ENCODE data around the gene ALDH8A1. TPM values are rescaled to one million over a fixed set of nuclear protein-coding genes. Genes with fewer than 3 reads are reported as not detected.

ALDH8A1 gene
- total and polyA plus RNA-seq, 4 donors, result 0.30 to 1.1 (median 0.57) TPM

DNA sequence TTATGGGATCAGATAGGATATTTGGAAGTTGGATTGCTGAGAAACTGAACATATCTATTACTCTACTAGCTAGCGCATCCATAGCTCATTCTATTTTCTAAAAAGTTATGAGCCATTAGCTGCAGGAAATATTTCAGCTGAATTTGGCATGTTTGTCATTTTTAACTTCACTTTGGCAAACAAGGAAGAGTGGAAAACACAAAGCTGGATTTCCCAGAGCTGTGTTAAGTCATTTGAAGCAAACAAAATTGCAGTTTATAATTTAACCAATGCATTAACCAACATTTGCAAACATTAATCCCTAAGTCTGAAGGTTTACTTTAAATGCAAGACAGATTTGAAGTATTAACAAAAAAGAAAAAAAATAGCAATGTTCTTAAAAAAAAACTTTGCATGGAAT lies 1.2 kb downstream of the ALDH8A1 start:
- Histone ChIP-seq H3K4me1 (ENCODE audit: control insufficient read depth in 5 of 5, insufficient read depth in 5 of 5, low read length in 5 of 5) (no peaks in the 10 kb centered on the region), H3K27me3 (ENCODE audit: control insufficient read depth in 3 of 3, insufficient read depth in 3 of 3, low read length in 2 of 3) (no peaks in the 10 kb centered on the region), H3K4me3 (no peak overlapping the region), H3K27ac (ENCODE audit: low read depth in 1 of 2, low read length in 1 of 2) (no peak overlapping the region), H3K9me3 (ENCODE audit: control insufficient read depth in 4 of 4, insufficient read depth in 3 of 4, low read length in 3 of 4) (peaks cover 0 to 2% (median 0%) of the 10 kb centered on the region in 4 donors), H3K36me3 (ENCODE audit: control insufficient read depth in 4 of 4, insufficient read depth in 4 of 4, low read length in 4 of 4) (no peaks in the 10 kb centered on the region), H3K9ac (ENCODE audit: insufficient read depth in 1 of 2, low read length in 2 of 2) (no peak overlapping the region)
- TF ChIP-seq, protein P1, sequence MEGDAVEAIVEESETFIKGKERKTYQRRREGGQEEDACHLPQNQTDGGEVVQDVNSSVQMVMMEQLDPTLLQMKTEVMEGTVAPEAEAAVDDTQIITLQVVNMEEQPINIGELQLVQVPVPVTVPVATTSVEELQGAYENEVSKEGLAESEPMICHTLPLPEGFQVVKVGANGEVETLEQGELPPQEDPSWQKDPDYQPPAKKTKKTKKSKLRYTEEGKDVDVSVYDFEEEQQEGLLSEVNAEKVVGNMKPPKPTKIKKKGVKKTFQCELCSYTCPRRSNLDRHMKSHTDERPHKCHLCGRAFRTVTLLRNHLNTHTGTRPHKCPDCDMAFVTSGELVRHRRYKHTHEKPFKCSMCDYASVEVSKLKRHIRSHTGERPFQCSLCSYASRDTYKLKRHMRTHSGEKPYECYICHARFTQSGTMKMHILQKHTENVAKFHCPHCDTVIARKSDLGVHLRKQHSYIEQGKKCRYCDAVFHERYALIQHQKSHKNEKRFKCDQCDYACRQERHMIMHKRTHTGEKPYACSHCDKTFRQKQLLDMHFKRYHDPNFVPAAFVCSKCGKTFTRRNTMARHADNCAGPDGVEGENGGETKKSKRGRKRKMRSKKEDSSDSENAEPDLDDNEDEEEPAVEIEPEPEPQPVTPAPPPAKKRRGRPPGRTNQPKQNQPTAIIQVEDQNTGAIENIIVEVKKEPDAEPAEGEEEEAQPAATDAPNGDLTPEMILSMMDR (IDR thresholded peaks at IDR 0.05; ENCODE audit: control extremely low read depth, extremely low read depth), result no peak
- peak in 1 of 3 donors; percentile 3 for DNase-seq
- no peak for ATAC-seq (ENCODE audit: insufficient read depth, low FRiP score)
- WGBS, 2 donors, result 89 to 96% methylated on average over 1 of the region's 1 CpG

DNA sequence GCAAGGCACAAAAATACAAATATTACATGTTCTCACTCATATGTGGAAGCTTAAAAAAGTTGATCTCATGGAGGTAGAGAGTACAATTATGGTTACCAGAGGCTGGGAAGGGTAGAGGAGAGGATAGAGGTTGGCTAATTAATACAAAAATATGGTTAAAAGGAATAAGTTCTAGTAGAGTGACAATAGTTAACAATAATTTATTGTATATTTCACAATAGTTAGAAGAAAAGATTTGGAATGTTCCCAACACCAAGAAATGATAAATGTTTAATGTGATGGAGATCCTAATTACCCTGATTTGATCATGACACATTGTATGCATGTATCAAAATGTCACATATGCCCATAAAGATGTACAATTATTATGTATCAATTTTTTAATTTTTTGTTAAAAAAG lies 1.8 kb downstream of the ALDH8A1 start:
- Histone ChIP-seq H3K4me3 (no peak overlapping the region), H3K27me3 (ENCODE audit: control insufficient read depth in 3 of 3, insufficient read depth in 3 of 3, low read length in 2 of 3) (no peaks in the 10 kb centered on the region), H3K27ac (ENCODE audit: low read depth in 1 of 2, low read length in 1 of 2) (no peak overlapping the region), H3K36me3 (ENCODE audit: control insufficient read depth in 4 of 4, insufficient read depth in 4 of 4, low read length in 4 of 4) (no peaks in the 10 kb centered on the region), H3K9me3 (ENCODE audit: control insufficient read depth in 4 of 4, insufficient read depth in 3 of 4, low read length in 3 of 4) (peaks cover 0 to 2% (median 0%) of the 10 kb centered on the region in 4 donors), H3K9ac (ENCODE audit: insufficient read depth in 1 of 2, low read length in 2 of 2) (no peak overlapping the region), H3K4me1 (ENCODE audit: control insufficient read depth in 5 of 5, insufficient read depth in 5 of 5, low read length in 5 of 5) (no peaks in the 10 kb centered on the region)
- ATAC-seq (ENCODE audit: insufficient read depth, low FRiP score), result no peak
- TF ChIP-seq, protein P1 (IDR thresholded peaks at IDR 0.05; ENCODE audit: control extremely low read depth, extremely low read depth), result no peak
- no peak for DNase-seq

DNA sequence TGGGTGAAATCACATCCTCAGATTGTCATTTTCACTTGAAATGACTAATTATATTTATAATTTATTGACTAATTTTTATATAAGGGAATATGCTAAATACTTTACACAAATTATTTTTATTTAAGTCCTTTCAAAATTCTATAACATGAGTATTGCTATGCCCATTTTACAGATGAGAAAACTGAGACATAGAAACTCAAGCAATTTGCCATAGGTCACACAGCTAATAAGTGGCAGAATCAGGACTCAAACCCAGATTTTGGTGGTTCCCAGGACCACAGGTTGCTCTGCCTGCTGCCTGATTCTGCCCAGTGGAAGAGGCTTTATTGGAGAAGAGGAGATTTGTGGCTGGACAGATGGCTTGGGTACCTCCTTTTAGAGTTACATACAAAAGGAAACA lies 4.9 kb downstream of the ALDH8A1 start:
- TF ChIP-seq, protein P1 (IDR thresholded peaks at IDR 0.05; ENCODE audit: control extremely low read depth, extremely low read depth), result no peak
- H3K9ac ChIP-seq (ENCODE audit: insufficient read depth in 1 of 2, low read length in 2 of 2), result no peak overlapping the region
- no peaks in the 10 kb centered on the region for H3K36me3 ChIP-seq (ENCODE audit: control insufficient read depth in 4 of 4, insufficient read depth in 4 of 4, low read length in 4 of 4)
- no peak overlapping the region for H3K27ac ChIP-seq (ENCODE audit: low read depth in 1 of 2, low read length in 1 of 2)
- H3K9me3 ChIP-seq (ENCODE audit: control insufficient read depth in 4 of 4, insufficient read depth in 3 of 4, low read length in 3 of 4), result peaks cover 0 to 2% (median 0%) of the 10 kb centered on the region in 4 donors
- H3K4me1 ChIP-seq (ENCODE audit: control insufficient read depth in 5 of 5, insufficient read depth in 5 of 5, low read length in 5 of 5), result no peaks in the 10 kb centered on the region
- no peak overlapping the region for H3K4me3 ChIP-seq
- H3K27me3 ChIP-seq (ENCODE audit: control insufficient read depth in 3 of 3, insufficient read depth in 3 of 3, low read length in 2 of 3), result no peaks in the 10 kb centered on the region
- no peak for DNase-seq
- ATAC-seq (ENCODE audit: insufficient read depth, low FRiP score), result no peak

DNA sequence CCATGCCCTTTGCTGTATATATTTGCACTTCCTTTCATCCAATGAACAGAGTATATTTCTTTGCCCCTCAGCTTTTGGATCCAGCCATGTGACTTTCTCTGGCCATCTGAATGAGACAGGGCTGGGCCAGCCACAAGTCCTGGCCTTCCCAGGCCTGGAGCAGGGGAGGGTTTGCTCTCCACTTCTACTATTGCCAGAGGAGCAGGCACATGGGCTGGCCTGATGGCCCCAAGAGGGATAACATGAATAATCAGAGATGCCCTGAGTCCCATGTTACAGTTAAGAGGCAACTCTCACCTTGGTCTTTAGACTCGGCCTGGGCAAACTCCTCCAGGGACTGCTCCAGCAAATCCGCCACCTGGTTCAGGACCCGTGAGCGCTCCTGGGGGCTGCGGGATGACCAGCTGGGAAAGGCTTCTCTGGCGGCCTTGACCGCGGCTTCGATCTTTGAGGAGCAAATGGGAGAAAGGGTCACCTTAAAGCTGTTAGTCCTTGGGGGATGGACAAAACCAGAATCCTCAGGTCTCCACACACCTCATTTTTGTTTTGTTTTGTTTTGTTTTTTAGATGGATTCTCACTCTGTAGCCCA lies 6.3 kb downstream of the ALDH8A1 start:
- no peaks in the 10 kb centered on the region for H3K4me1 ChIP-seq (ENCODE audit: control insufficient read depth in 5 of 5, insufficient read depth in 5 of 5, low read length in 5 of 5)
- H3K4me3 ChIP-seq, result no peak overlapping the region
- DNase-seq (no peak), ATAC-seq (ENCODE audit: insufficient read depth, low FRiP score) (no peak)
- H3K36me3 ChIP-seq (ENCODE audit: control insufficient read depth in 4 of 4, insufficient read depth in 4 of 4, low read length in 4 of 4), result no peaks in the 10 kb centered on the region
- H3K9ac ChIP-seq (ENCODE audit: insufficient read depth in 1 of 2, low read length in 2 of 2), result no peak overlapping the region
- H3K9me3 ChIP-seq (ENCODE audit: control insufficient read depth in 4 of 4, insufficient read depth in 3 of 4, low read length in 3 of 4), result peaks cover 0 to 2% (median 0%) of the 10 kb centered on the region in 4 donors
- TF ChIP-seq, protein P1 (IDR thresholded peaks at IDR 0.05; ENCODE audit: control extremely low read depth, extremely low read depth), result no peak
- no peak overlapping the region for H3K27ac ChIP-seq (ENCODE audit: low read depth in 1 of 2, low read length in 1 of 2)
- no peaks in the 10 kb centered on the region for H3K27me3 ChIP-seq (ENCODE audit: control insufficient read depth in 3 of 3, insufficient read depth in 3 of 3, low read length in 2 of 3)
- WGBS, 2 donors, result 97 to 98% methylated on average over 9 of the region's 9 CpGs
